PFSK-1 (cell line): ENCODE data around the gene WDR70.

Source experiments
- FOXP2 ChIP-seq: optimal IDR thresholded peaks from 2 replicates; pipeline ENCODE3; 2011; ENCODE audit warnings: borderline replicate concordance, control low read depth, inconsistent platforms; ENCODE audit not compliant: insufficient read depth; ENCODE audit errors: extremely low read length, extremely low read depth
- POLR2AphosphoS5 ChIP-seq: IDR thresholded peaks from 2 replicates; pipeline ENCODE4 v1.6.1; 2012; ENCODE audit warnings: low read depth, mild to moderate bottlenecking, control low read depth, low read length, moderate library complexity
- REST ChIP-seq, 2 experiments: IDR thresholded peaks; 2 replicates each; pipeline versions ENCODE4 v1.6.1 to v1.8.0; 2011 to 2012; ENCODE audit warnings: low read depth in 2 of 2, low read length in 2 of 2, control low read depth in 1 of 2, inconsistent platforms in 1 of 2, mild to moderate bottlenecking in 1 of 2, moderate library complexity in 1 of 2; ENCODE audit not compliant: insufficient read depth in 1 of 2
- SIN3A ChIP-seq: IDR thresholded peaks from 2 replicates; pipeline ENCODE4 v1.6.1; 2012; ENCODE audit warnings: mild to moderate bottlenecking, low read length, moderate library complexity, borderline replicate concordance; ENCODE audit not compliant: insufficient read depth
- TAF1 ChIP-seq: IDR thresholded peaks from 2 replicates; pipeline ENCODE4 v1.6.1; 2012; ENCODE audit warnings: low read length, control low read depth, borderline replicate concordance; ENCODE audit not compliant: insufficient read depth

Gene WDR70

GRCh38 chr5:37665889-37666288 is 286.8 kb downstream of the WDR70 start:
- TF ChIP-seq TAF1 (no peak), REST (IDR thresholded peaks at IDR 0.05; ENCODE audit: insufficient read depth in 1 of 2, low read depth in 2 of 2, low read length in 2 of 2) (no peak), SIN3A (no peak), FOXP2 (no peak), POLR2AphosphoS5 (no peak)

- TF ChIP-seq SIN3A (no peak), TAF1 (no peak), FOXP2 (no peak), POLR2AphosphoS5 (no peak), REST (IDR thresholded peaks at IDR 0.05; ENCODE audit: insufficient read depth in 1 of 2, low read depth in 2 of 2, low read length in 2 of 2) (no peak)
These were observed 288.3 kb downstream of the WDR70 start for GRCh38 chr5:37667430-37667829.

- TF ChIP-seq FOXP2 = no peak
- no peak for TF ChIP-seq TAF1
- no peak for TF ChIP-seq POLR2AphosphoS5
- no peak for TF ChIP-seq SIN3A
- no peak for TF ChIP-seq REST (IDR thresholded peaks at IDR 0.05; ENCODE audit: insufficient read depth in 1 of 2, low read depth in 2 of 2, low read length in 2 of 2)
These were observed 288.7 kb downstream of the WDR70 start for GRCh38 chr5:37667846-37668245.

- TF ChIP-seq SIN3A (no peak), TAF1 (no peak), REST (IDR thresholded peaks at IDR 0.05; ENCODE audit: insufficient read depth in 1 of 2, low read depth in 2 of 2, low read length in 2 of 2) (no peak), FOXP2 (no peak), POLR2AphosphoS5 (no peak)
These were observed 289.5 kb downstream of the WDR70 start for GRCh38 chr5:37668524-37669047.

- TF ChIP-seq POLR2AphosphoS5 = no peak
- no peak for TF ChIP-seq REST (IDR thresholded peaks at IDR 0.05; ENCODE audit: insufficient read depth in 1 of 2, low read depth in 2 of 2, low read length in 2 of 2)
These were observed 304.0 kb downstream of the WDR70 start for GRCh38 chr5:37683072-37683471.
